HG03442 (cell line): ENCODE results near the gene RALGPS2.

Experiments used
- ATAC-seq: cut with Tn5 transposase; IDR thresholded peaks from one replicate; pipeline ENCODE4 v1.9.1; 2021; ENCODE audit warnings: mild to moderate bottlenecking, moderate library complexity; ENCODE audit not compliant: unreplicated experiment

Gene RALGPS2

DNA sequence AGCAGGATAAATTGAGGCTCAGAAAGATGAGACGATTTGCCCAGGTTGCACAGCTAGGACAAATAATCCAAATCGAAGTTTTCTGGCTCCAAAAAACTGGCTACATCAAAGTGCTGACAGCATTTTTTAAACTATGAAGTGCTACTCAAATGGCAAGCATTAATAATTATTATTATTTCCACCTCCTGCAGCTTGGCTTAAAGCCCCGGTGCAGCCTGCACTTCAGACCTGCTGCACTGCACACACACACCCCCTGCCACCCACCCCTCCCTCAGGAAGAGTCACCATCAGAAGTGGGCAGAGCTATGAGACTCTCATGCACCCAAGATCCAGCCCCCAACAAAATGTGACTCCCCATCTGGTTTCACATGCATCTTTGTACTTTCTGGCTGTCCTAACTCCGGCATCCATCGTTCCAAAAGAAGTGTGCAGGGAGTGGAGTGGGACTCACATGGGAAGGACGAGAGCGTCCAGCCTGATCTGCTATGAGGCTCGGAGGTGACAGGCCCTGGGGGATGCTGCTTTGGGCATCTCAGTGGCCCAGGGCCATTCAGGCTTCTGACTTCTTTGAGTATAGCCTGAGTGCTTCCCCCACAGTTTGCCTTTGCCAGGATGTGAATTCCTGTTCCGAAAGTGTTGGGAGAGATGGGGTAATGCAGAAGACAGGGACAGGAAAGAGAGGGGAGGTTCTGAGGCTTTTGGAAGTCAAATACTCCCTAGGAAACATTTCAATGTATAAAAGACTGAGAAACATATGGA is 235.6 kb downstream of the RALGPS2 start:
- no peak for ATAC-seq

DNA sequence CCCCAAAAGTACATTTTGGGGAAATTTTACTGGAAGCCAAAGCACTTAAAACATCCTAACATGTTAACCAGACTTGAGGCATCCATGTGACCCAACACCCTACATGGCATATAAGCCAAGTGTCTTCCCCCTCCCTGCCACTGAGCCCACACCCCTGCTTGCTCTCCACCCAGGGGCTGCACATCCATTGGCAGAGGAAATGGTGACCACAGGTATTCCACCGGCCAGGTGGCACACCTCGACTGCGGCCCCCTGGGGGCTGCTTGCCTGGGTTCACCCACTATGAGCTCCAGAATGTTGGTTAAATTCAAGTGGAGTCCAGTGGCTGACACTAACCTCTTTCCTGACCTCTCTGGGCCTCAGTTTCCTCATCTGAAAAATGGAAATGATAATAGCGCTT is 236.3 kb downstream of the RALGPS2 start:
- no peak for ATAC-seq

DNA sequence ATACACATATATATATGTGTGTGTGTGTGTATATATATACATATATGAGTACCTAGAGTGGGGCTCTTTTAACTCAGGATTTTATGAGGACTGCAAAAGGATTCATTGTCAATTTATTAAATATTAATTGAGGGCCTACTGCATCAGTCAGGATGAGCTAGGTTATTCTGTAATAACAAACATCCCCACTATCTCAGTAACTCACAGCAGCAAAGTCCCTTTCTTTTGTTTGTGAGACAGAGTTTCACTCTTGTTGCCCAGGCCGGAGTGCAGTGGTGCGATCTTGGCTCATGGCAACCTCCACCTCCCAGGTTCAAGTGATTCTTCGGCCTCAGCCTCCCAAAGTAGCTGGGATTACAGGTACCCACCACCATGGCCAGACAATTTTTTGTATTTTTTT is 236.8 kb downstream of the RALGPS2 start:
- ATAC-seq = no peak

DNA sequence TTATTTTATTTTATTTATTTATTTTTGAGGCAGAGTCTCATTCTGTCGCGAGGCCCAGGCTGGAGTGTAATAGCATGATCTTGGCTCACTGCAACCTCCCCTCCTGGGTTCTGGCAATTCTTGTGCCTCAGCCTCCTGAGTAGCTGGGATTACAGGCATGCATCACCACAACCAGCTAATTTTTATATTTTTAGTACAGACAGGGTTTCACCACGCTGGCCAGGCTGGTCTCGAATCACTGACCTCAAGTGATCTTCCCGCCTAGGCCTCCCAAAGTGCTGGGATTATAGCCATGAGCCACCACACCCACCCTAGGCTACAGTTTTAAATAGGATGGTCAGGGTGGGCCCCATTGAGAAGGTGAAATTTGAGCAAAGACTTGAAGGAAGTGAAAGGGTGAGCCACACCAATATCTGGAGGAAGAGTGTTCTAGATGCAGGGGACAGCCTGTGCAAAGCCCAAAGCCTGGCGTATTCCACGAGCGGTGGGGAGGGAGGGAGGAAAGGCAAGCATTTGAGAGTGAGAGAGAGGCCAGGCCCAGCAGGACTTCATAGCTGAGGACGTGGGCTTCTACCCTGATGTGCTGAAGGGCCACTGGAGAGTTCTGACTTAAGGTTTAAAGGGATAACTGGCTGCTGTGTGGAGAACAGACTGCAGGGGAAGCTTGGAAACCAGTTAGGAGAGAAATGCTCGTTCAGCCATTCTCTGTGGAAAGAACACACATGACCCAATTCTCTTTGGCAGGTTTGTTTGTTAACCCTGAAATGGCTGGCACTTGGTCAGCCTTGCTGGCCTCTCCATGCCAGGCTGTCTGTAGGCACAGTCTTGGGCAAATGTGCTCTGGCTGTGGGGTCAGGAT is 238.0 kb downstream of the RALGPS2 start:
- no peak for ATAC-seq

DNA sequence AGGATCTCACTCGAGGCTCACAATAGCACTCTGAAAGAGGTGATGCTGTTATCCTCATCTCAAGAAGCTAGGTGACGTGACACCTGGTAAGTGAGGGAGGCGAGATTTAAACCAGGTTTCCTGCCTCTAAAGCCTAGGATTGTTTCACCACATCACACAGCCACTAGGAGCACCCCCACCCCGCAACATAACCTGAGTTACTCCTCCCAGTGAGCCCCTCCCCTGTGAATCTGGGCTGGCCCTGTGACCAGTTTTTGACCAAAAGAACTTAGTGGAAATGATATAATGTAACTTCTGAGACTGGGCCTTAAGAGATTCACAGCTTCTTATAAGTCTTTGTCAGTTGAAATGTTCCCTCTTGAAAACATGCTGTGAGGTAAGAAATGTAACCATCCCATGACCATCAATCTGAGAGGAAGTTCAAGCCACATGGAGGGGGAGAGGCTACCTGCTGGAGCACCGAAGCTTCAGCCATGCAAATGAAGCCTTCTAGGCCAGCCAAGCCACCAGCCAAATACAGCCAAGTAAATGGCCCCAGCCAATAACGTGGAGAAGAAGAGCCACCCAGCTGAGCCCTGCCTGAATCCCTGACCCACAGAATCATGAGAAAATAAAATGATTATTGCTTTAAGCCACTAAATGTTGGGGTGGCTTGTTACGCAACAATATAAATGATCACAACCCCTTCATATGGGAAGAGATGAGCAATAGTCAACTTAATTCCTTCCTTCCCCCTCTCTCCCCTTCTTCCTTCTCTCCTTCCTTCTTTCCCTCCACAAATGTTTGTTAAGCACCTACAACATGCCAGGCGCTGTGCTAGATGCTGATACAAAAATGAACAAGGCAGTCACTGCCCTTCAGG is 239.7 kb downstream of the RALGPS2 start:
- ATAC-seq = no peak

DNA sequence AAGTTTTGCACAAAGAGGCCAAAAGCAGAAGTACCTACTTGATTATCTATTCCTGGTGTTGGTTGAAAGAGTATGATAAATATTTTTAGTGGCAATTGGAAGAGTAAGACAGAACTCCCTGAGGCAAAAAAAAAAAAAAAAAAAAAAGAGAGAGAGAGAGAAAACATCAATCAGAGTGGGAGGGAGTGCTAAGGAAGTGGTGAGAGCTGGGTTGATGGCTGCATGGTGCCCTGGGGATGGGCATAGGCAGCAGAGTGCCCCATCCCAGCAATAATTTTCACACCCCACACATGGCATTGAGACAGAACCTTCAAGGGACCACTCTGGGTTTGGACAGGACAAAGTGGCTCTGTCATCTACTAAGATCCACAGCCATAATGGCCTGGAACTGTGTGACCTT is 241.3 kb downstream of the RALGPS2 start:
- ATAC-seq = no peak

DNA sequence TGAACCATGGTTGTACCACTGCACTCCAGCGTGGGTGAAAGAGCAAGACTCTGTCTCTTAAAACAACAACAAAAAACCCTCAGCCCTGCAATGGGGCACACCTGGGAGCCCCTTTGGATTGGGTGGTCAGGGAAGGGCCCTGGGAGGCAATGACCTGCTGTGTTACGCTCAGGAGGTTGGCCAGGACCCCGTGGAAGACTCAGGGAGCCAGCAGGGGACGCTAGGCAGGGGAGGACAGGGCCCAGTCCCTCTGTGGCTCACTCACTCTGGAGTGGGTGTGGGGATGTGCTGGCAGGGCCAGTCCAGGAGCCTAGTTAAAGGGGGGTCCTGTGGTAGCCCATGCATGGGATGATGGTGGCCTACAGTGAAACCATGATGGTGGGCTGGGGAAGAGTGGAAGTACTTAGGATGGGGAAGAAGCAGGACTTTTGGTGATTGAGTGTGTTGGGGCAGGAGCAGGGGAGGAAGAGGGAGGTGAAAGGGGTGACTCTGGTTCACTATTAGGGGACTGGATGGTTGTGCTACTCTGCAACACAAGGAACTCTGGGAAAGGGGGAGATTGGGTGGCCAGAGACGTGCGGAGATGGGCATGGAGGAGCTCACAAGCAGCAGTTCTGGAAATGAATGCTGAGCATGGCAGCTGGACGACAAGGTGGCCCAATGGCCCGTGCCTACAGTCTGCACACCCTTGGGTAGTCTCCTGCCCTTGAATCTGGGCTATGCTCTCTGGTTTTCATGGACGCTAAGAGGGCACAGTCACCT is 244.4 kb downstream of the RALGPS2 start:
- ATAC-seq = no peak

DNA sequence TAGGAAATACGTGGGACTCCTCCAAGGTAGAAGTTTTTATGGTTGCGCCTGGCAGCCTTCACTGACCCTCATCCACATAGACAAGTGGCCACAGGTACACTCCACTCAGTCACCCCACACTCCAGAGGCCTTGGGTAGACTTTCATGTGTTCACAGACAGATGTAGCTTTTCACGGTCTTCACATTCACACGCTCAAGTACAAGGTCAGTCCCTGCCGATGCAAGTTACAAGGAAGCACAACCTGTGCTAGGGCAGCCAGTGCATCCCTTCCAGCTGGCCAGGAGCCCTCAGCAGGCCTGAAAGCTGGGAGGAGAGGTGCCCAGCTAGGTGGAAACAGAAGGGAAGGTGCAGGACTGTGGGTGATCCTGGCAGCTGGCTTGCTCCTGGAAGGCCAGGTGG is 245.1 kb downstream of the RALGPS2 start:
- ATAC-seq = no peak
